K562 (cell line): Measurements from ENCODE around the gene CLP1. TPM values are rescaled to one million over a fixed set of nuclear protein-coding genes. Genes with fewer than 3 reads are reported as not detected.

Experiments used
- CREB5 ChIP-seq: fragments of 250-450 bp; sonication (Bioruptor Pico); IDR thresholded peaks from 2 replicates; pipeline ENCODE4 v1.5.0; 2020; ENCODE audit warnings: mild to moderate bottlenecking
- E2F4 ChIP-seq: sonication (generic); formaldehyde crosslinking; IDR thresholded peaks from 2 replicates; pipeline ENCODE4 v1.8.0; 2022; ENCODE audit warnings: mild to moderate bottlenecking, low read depth, missing genetic modification reagents
- E2F5 ChIP-seq: sonication (generic); formaldehyde crosslinking; IDR thresholded peaks from 2 replicates; pipeline ENCODE4 v1.8.0; 2022; ENCODE audit warnings: mild to moderate bottlenecking, missing genetic modification reagents
- GTF2E2 ChIP-seq: fragments of 200-800 bp; sonication (Bioruptor generic); IDR thresholded peaks from 2 replicates; pipeline ENCODE4 v1.6.1; 2016; ENCODE audit warnings: missing genetic modification characterization, missing compliant biosample characterization
- HDAC1 ChIP-seq, 2 experiments: fragments of 450-650 bp; IDR thresholded peaks; 2 replicates each; pipeline ENCODE4 v1.6.1; 2016 to 2017; ENCODE audit warnings: inconsistent platforms in 1 of 2, mild to moderate bottlenecking in 1 of 2, moderate library complexity in 1 of 2
- KAT7 ChIP-seq: sonication (generic); formaldehyde crosslinking; IDR thresholded peaks from 2 replicates; pipeline ENCODE4 v1.8.0; 2022; ENCODE audit warnings: missing genetic modification reagents, mild to moderate bottlenecking, borderline replicate concordance
- LARP7 ChIP-seq: fragments of 450-650 bp; IDR thresholded peaks from 2 replicates; pipeline ENCODE4 v1.6.1; 2016
- XRCC4 ChIP-seq: IDR thresholded peaks from one replicate; pipeline ENCODE4 v1.6.1; 2011; ENCODE audit not compliant: insufficient read depth, insufficient read length; ENCODE audit errors: extremely low read depth
- ZFP30 ChIP-seq: fragments of 250-450 bp; sonication (Bioruptor Pico); IDR thresholded peaks from 2 replicates; pipeline ENCODE4 v1.8.0; 2022; ENCODE audit warnings: moderate library complexity, mild to moderate bottlenecking, inconsistent platforms, borderline replicate concordance
- ZNF12 ChIP-seq: sonication (generic); formaldehyde crosslinking; IDR thresholded peaks from 2 replicates; pipeline ENCODE4 v1.4.0; 2020; ENCODE audit warnings: mild to moderate bottlenecking, missing genetic modification reagents
- ZNF512 ChIP-seq: IDR thresholded peaks from 2 replicates; pipeline ENCODE4 v1.6.1; 2016; ENCODE audit warnings: missing genetic modification characterization, missing compliant biosample characterization
- ZNF76 ChIP-seq: fragments of 250-450 bp; sonication (Bioruptor Pico); IDR thresholded peaks from 2 replicates; pipeline ENCODE4 v1.4.0; 2020; ENCODE audit warnings: mild to moderate bottlenecking, moderate library complexity, borderline replicate concordance
- ZNF830 ChIP-seq: fragments of 250-450 bp; sonication (Bioruptor Pico); IDR thresholded peaks from 2 replicates; pipeline ENCODE4 v1.5.0; 2021; ENCODE audit warnings: mild to moderate bottlenecking
- polyA plus RNA-seq, 8 experiments: library from polyadenylated mRNA; depleted of rRNA in 4 of 8; stranded (reverse) in 5 of 8; unstranded in 3 of 8; fragments of >200 nt; fragmentation: Nextera tagmentation in 2 of 8; fragmentation: Illumina TruSeq in 1 of 8; extraction: Ambion mirVana in 2 of 8; extraction: Trizol in 1 of 8; gene quantifications; 2 replicates each; pipeline versions ENCODE4 v1.2.1 to v1.2.3, GENCODE V29; 2011 to 2014; ENCODE audit warnings: inconsistent platforms in 1 of 8, missing spikeins in 1 of 8
- total RNA-seq, 7 experiments: library from RNA; depleted of rRNA in 6 of 7; stranded (reverse); fragments of >200 nt in 6 of 7; fragmentation: Illumina TruSeq in 2 of 7; extraction: Trizol in 2 of 7; gene quantifications; 2 replicates each; pipeline versions ENCODE4 v1.2.1 to v1.2.3, GENCODE V29; 2011 to 2021; ENCODE audit warnings: low replicate concordance in 1 of 7

The CLP1 gene
- total and polyA plus RNA-seq, 9 of the 15 experiments (the other 6 are each of a cell fraction or from before 2014, with no cell fraction given) = 19.1 to 46.2 (median 27.8) TPM

- TF ChIP-seq ZNF76 (CRISPR knock-in tag) (no peak), XRCC4 (no peak), LARP7 (no peak), CREB5 (CRISPR knock-in tag) (no peak), HDAC1 (IDR thresholded peaks at IDR 0.05) (no peak), ZNF512 (tag) (peak; percentile 68; the same call in 1 of the 2 replicates), E2F4 (0 out of 2 replicates have a peak, but pooled peaks have one; percentile 12), ZFP30 (CRISPR knock-in tag) (no peak), ZNF830 (no peak), GTF2E2 (tag) (no peak), ZNF12 (CRISPR knock-in tag) (no peak), KAT7 (CRISPR knock-in tag) (no peak), E2F5 (CRISPR knock-in tag) (no peak)
These were observed 8.5 kb upstream of the CLP1 start (continued) for GRCh38 chr11:57648801-57649735.
